GM12864 (cell line): ENCODE data around the gene IFNW1.

Source experiments
- DNase-seq: peaks from one replicate; pipeline ENCODE4 v3.0.0-alpha.2; 2011; ENCODE audit warnings: low read depth
- H3K4me3 ChIP-seq: 2 replicates; pipeline ENCODE4 v1.5.1; 2011; ENCODE audit warnings: mild to moderate bottlenecking, low read depth, low read length, control low read depth
- TF ChIP-seq, protein P1 (sequence below): IDR thresholded peaks from 2 replicates; pipeline ENCODE4 v1.5.1; 2011; ENCODE audit warnings: low read depth, mild to moderate bottlenecking, moderate library complexity, low read length, control low read depth, inconsistent platforms; ENCODE audit errors: missing control alignments

Gene IFNW1

GRCh38 chr9:21102305-21102704 is 39.3 kb downstream of the IFNW1 start:
- no peak overlapping the region for H3K4me3 ChIP-seq
- DNase-seq: no peak
- TF ChIP-seq, protein P1, sequence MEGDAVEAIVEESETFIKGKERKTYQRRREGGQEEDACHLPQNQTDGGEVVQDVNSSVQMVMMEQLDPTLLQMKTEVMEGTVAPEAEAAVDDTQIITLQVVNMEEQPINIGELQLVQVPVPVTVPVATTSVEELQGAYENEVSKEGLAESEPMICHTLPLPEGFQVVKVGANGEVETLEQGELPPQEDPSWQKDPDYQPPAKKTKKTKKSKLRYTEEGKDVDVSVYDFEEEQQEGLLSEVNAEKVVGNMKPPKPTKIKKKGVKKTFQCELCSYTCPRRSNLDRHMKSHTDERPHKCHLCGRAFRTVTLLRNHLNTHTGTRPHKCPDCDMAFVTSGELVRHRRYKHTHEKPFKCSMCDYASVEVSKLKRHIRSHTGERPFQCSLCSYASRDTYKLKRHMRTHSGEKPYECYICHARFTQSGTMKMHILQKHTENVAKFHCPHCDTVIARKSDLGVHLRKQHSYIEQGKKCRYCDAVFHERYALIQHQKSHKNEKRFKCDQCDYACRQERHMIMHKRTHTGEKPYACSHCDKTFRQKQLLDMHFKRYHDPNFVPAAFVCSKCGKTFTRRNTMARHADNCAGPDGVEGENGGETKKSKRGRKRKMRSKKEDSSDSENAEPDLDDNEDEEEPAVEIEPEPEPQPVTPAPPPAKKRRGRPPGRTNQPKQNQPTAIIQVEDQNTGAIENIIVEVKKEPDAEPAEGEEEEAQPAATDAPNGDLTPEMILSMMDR: no peak

GRCh38 chr9:21097817-21098216 is 43.8 kb downstream of the IFNW1 start:
- TF ChIP-seq, protein P1: no peak
- no peak for DNase-seq
- H3K4me3 ChIP-seq: no peak overlapping the region

DNA sequence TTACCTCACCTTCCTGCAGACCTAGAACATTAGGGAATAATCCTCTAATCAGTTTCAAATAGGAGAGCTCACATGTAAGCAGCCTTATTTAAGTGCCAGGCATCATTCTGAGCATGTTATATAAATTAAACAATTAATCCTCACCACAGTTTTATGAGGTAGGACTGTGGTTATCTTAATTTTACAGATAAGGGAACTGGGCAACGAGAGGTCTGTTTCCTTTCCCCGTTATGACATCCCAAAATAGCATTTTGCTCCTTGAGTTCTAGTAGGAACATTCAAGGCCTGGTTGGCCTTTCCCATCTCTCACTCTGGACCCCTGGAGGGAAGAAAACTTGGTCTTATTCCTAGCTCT is 44.8 kb downstream of the IFNW1 start:
- TF ChIP-seq, protein P1: no peak
- no peak for DNase-seq
- peak overlapping the region; percentile 40; the same call in 1 of the 2 replicates for H3K4me3 ChIP-seq

DNA sequence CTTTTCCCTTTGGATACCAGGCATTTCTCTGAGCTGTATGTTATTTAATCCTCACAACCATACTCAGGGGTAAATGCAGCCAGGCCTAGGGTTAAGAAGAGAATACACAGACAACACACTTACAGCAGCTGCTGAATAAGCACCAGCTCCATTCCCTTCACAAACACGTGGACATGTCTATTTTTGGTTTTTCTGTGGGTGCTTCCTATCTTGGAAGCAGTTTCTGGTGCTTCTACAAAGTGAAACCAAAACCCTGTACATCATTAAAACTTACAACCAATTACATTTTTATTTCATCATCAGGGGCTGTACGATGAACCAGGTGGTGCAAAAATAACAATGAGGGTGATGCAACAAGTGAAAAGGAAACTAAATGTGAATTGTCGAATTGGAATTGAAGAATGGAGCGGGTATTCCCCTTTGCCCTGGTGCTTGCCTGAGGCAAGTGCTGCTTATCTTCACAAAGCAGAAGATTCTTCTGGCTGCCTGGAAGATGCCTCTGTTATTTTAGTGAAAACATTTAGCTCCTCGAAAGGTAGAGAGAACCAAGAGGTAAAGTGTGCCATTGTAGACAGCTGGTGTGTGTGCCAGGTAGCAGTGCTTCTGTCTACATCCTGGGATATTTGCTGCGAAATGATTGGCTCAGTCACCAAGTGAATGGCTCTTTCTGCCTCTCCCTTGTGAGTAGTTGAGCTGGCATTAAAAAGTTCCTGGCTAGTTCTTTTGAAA is 45.3 kb downstream of the IFNW1 start:
- peak overlapping the region; percentile 40 for H3K4me3 ChIP-seq
- peak; percentile 36 for DNase-seq
- TF ChIP-seq, protein P1: no peak

DNA sequence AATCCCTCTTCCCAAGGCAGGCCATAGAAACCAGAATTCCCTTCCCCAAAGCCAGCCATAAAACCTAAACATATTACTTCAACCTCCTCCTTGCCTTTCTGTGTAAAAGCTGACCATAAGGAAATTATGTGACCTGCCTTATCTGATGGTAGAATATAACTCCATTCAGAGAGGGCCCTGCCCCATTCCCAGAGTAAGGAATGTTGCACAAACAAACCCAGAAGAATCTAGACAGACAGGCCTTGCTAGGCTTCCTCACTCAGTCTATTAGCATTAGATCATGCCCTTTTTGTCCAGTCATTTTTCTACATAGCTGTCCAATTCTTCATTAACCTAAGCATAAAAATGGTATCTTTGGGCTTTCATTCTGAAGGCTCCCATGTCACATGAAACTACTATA is 46.1 kb downstream of the IFNW1 start:
- TF ChIP-seq, protein P1: no peak
- no peak overlapping the region for H3K4me3 ChIP-seq
- DNase-seq: no peak
